ENCODE results near the gene LRRTM4.

The LRRTM4 gene

GRCh38 chr2:76985387-76986136, 536.6 kb downstream of the LRRTM4 start:
- no peak for DNase-seq (ENCODE audit: low read depth)

- DNase-seq (ENCODE audit: low read depth): no peak
Measured at GRCh38 chr2:76984359-76984758, 537.8 kb downstream of the LRRTM4 start.

- DNase-seq (ENCODE audit: low read depth): no peak
Measured at GRCh38 chr2:76980067-76980787, 541.9 kb downstream of the LRRTM4 start.

- DNase-seq (ENCODE audit: low read depth): no peak
Measured at GRCh38 chr2:76977846-76978727, 544.1 kb downstream of the LRRTM4 start.

- DNase-seq (ENCODE audit: low read depth): no peak
Measured at GRCh38 chr2:76975752-76976151, 546.4 kb downstream of the LRRTM4 start.

GRCh38 chr2:76973610-76974009, 548.6 kb downstream of the LRRTM4 start:
- DNase-seq (ENCODE audit: low read depth): no peak

GRCh38 chr2:76965772-76966171, 556.4 kb downstream of the LRRTM4 start:
- DNase-seq (ENCODE audit: low read depth): no peak

GRCh38 chr2:76958749-76959148, 563.4 kb downstream of the LRRTM4 start:
- DNase-seq (ENCODE audit: low read depth): no peak

GRCh38 chr2:76953733-76954347, 568.3 kb downstream of the LRRTM4 start:
- DNase-seq (ENCODE audit: low read depth): no peak

GRCh38 chr2:76946631-76947145, 575.5 kb downstream of the LRRTM4 start:
- no peak for DNase-seq (ENCODE audit: low read depth)

- no peak for DNase-seq (ENCODE audit: low read depth)
Measured at GRCh38 chr2:76940559-76940958, 581.6 kb downstream of the LRRTM4 start.

GRCh38 chr2:76938153-76938552, 584.0 kb downstream of the LRRTM4 start:
- no peak for DNase-seq (ENCODE audit: low read depth)

GRCh38 chr2:76932550-76932949, 589.6 kb downstream of the LRRTM4 start:
- DNase-seq (ENCODE audit: low read depth): no peak

GRCh38 chr2:76930056-76930744, 592.0 kb downstream of the LRRTM4 start:
- no peak for DNase-seq (ENCODE audit: low read depth)

GRCh38 chr2:76928026-76928425, 594.1 kb downstream of the LRRTM4 start:
- DNase-seq (ENCODE audit: low read depth): no peak

GRCh38 chr2:76921006-76921405, 601.2 kb downstream of the LRRTM4 start:
- DNase-seq (ENCODE audit: low read depth): no peak

- DNase-seq (ENCODE audit: low read depth): no peak
Measured at GRCh38 chr2:76895469-76895868, 626.7 kb downstream of the LRRTM4 start.

GRCh38 chr2:76870581-76870980, 651.6 kb downstream of the LRRTM4 start:
- DNase-seq (ENCODE audit: low read depth): no peak

GRCh38 chr2:76870011-76870410, 652.2 kb downstream of the LRRTM4 start:
- DNase-seq (ENCODE audit: low read depth): no peak

- DNase-seq (ENCODE audit: low read depth): no peak
Measured at GRCh38 chr2:76867854-76868253, 654.3 kb downstream of the LRRTM4 start.

- DNase-seq (ENCODE audit: low read depth): no peak
Measured at GRCh38 chr2:76866464-76866863, 655.7 kb downstream of the LRRTM4 start.

Data from HS-27A (cell line).